ENCODE results near the gene PRTN3. TPM values are rescaled to one million over a fixed set of nuclear protein-coding genes. Genes with fewer than 3 reads are reported as not detected.
A peak's percentile ranks its signal among the peaks of the same experiment; 100 is the strongest.

Gene PRTN3
- total RNA-seq (2022) (not detected in 2 replicates), Bru-seq, nascent RNA (not detected), BruChase-seq, experiment 1, labeled RNA remaining after a 6-hour chase (percentile 9 among the genes with signal in this experiment), BruChase-seq, experiment 2, labeled RNA remaining after a 2-hour chase (not detected)
- long read RNA-seq, result 0 reads

GRCh38 chr19:840519-841206, at the start of gene PRTN3:
PRTN3 (plus strand) TSS chr19:840999; CDS start chr19:841009, 10 bp downstream.
- intact Hi-C loops (cut with micrococcal nuclease), result no loop called here
- Mint-ChIP-seq H3K4me1 (ENCODE audit: insufficient read depth, unreplicated experiment) (peaks cover 6% of the 10 kb centered on the region), H3K9me3 (ENCODE audit: unreplicated experiment) (peaks cover 7% of the 10 kb centered on the region), H3K27ac (ENCODE audit: low read depth, unreplicated experiment) (peak within 1 kb of the TSS; percentile 51), H3K36me3 (ENCODE audit: insufficient read depth, unreplicated experiment) (no peaks in the 10 kb centered on the region), H3K4me3 (ENCODE audit: unreplicated experiment) (no peak within 1 kb of the TSS), H3K27me3 (ENCODE audit: insufficient read depth, unreplicated experiment) (peaks cover 23% of the 10 kb centered on the region)
- POLR2A ChIA-PET, result no interaction called here
- CTCF ChIA-PET, result interaction anchor here (0.5 to 0.6 kb wide), 2 partner anchors 73 to 130 kb away, joined by 3 read pairs; no protein-coding TSS in a partner anchor
- no peak for TF ChIP-seq CTCF (IDR thresholded peaks at IDR 0.05; ENCODE audit: unreplicated experiment)
- DNase-seq (ENCODE audit: unreplicated experiment), result no peak
- BruUV-seq (replicated peaks), result no TSS peak

GRCh38 chr19:791007-791566, 49.7 kb upstream of the PRTN3 start:
- H3K36me3 Mint-ChIP-seq (ENCODE audit: insufficient read depth, unreplicated experiment), result no peaks in the 10 kb centered on the region
- H3K27ac Mint-ChIP-seq (ENCODE audit: low read depth, unreplicated experiment), result no peak overlapping the region
- no peak for TF ChIP-seq CTCF (IDR thresholded peaks at IDR 0.05; ENCODE audit: unreplicated experiment)
- H3K4me1 Mint-ChIP-seq (ENCODE audit: insufficient read depth, unreplicated experiment), result peaks cover 12% of the 10 kb centered on the region
- intact Hi-C loops (cut with micrococcal nuclease), result no loop called here
- CTCF ChIA-PET, result interaction anchor here (0.6 kb wide), 1 partner anchor 191 kb away, joined by 3 read pairs; no protein-coding TSS in a partner anchor
- DNase-seq (ENCODE audit: unreplicated experiment), result no peak
- no peaks in the 10 kb centered on the region for H3K9me3 Mint-ChIP-seq (ENCODE audit: unreplicated experiment)
- no TSS peak for BruUV-seq (replicated peaks)
- POLR2A ChIA-PET, result interaction anchor here (1.2 kb wide), 1 partner anchor 8 kb away, joined by 3 read pairs; no protein-coding TSS in a partner anchor
- H3K27me3 Mint-ChIP-seq (ENCODE audit: insufficient read depth, unreplicated experiment), result no peaks in the 10 kb centered on the region
- H3K4me3 Mint-ChIP-seq (ENCODE audit: unreplicated experiment), result no peak overlapping the region

- no peaks in the 10 kb centered on the region for H3K27me3 Mint-ChIP-seq (ENCODE audit: insufficient read depth, unreplicated experiment)
- intact Hi-C loops (cut with micrococcal nuclease), result no loop called here
- no peak for DNase-seq (ENCODE audit: unreplicated experiment)
- H3K4me3 Mint-ChIP-seq (ENCODE audit: unreplicated experiment), result no peak overlapping the region
- no peak overlapping the region for H3K27ac Mint-ChIP-seq (ENCODE audit: low read depth, unreplicated experiment)
- ChIA-PET POLR2A (interaction anchor here (1.2 kb wide), 1 partner anchor 8 kb away, joined by 3 read pairs; no protein-coding TSS in a partner anchor), CTCF (interaction anchor here (0.5 to 0.6 kb wide), 5 partner anchors 16 to 171 kb away, joined by 3 read pairs; no protein-coding TSS in a partner anchor)
- no TSS peak for BruUV-seq (replicated peaks)
- TF ChIP-seq CTCF (IDR thresholded peaks at IDR 0.05; ENCODE audit: unreplicated experiment), result no peak
- no peaks in the 10 kb centered on the region for H3K9me3 Mint-ChIP-seq (ENCODE audit: unreplicated experiment)
- H3K36me3 Mint-ChIP-seq (ENCODE audit: insufficient read depth, unreplicated experiment), result no peaks in the 10 kb centered on the region
- H3K4me1 Mint-ChIP-seq (ENCODE audit: insufficient read depth, unreplicated experiment), result peaks cover 12% of the 10 kb centered on the region
Observed at GRCh38 chr19:791567-792305, 49.1 kb upstream of the PRTN3 start.
